Right atrium auricular region (tissue), 2 donors: ENCODE data around the gene HSPB9. TPM values are rescaled to one million over a fixed set of nuclear protein-coding genes. Genes with fewer than 3 reads are reported as not detected.
A peak's percentile ranks its signal among the peaks of the same experiment; 100 is the strongest.

Experiments
- DNase-seq: peaks from one replicate; pipeline ENCODE4 v3.0.0-alpha.2; 2019; ENCODE audit warnings: low spot score
- H3K27ac ChIP-seq, 2 donors: fragments of 200-600 bp; sonication (generic); 1 replicate in 1 of 2; 2 replicates in 1 of 2; pipeline ENCODE4 v1.5.1; 2016 to 2019
- H3K27me3 ChIP-seq, 2 donors: fragments of 200-600 bp; sonication (generic); one replicate each; pipeline versions ENCODE4 v1.5.1 to v1.6.0; 2017 to 2019
- H3K36me3 ChIP-seq: fragments of 200-600 bp; sonication (generic); one replicate; pipeline ENCODE4 v1.5.1; 2016
- H3K4me1 ChIP-seq, 2 donors: fragments of 200-600 bp; sonication (generic); one replicate each; pipeline versions ENCODE4 v1.5.1 to v1.6.0; 2017 to 2019
- H3K4me3 ChIP-seq, 2 donors: fragments of 200-600 bp; sonication (generic); 1 replicate in 1 of 2; 2 replicates in 1 of 2; pipeline ENCODE4 v1.5.1; 2017 to 2019; ENCODE audit warnings: mild to moderate bottlenecking in 1 of 2, moderate library complexity in 1 of 2
- H3K9me3 ChIP-seq, 2 donors: fragments of 200-600 bp; sonication (generic); one replicate each; pipeline ENCODE4 v1.5.1; 2019
- CTCF ChIP-seq, 2 donors: fragments of 200-600 bp; sonication (generic); IDR thresholded peaks; one replicate each; pipeline ENCODE4 v1.5.1; 2019; ENCODE audit warnings: antibody characterized with exemption in 2 of 2
- total RNA-seq, 2 donors: library from RNA; depleted of rRNA; stranded (reverse); fragments of >200 nt; gene quantifications; one replicate each; pipeline ENCODE4 v1.1.0, GENCODE V29; 2016

Gene HSPB9
- total RNA-seq, 2 donors from 2014 or later: not detected

DNA sequence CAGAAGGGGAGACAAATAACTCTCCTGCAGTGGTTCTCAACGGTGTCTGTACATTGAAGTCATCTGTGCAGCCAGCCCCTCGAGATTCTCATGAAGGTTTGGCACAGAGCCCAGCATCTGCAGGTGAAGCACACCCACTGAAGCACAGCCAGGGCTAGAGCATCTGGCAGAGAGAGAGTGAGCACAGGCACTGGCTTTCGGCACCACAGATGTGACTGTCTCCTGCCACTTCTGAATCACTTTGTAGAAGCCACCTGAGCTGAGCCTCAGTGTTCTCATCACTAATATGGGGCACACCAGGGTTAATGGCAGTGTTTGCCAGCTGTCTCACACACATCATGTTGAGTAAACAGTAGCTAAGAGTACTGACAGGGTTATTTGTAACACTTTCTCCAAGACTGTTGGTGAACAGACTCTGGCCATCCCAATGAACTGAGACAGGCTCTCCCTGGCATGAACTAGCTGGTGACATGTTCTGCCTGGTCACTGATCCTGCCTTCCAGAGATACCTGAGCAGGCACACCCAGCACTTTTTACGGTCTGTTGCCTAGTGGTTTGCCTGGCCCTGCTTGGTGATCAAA is 10.9 kb downstream of the HSPB9 start:
- Histone ChIP-seq H3K27ac (peak overlapping the region; percentile 70 to 76), H3K27me3 (no peaks in the 10 kb centered on the region), H3K36me3 (peaks cover 19% of the 10 kb centered on the region), H3K4me3 (no peak overlapping the region), H3K9me3 (no peaks in the 10 kb centered on the region), H3K4me1 (peaks cover 3 to 95% of the 10 kb centered on the region in 2 donors)
- DNase-seq: no peak
- no peak for TF ChIP-seq CTCF (IDR thresholded peaks at IDR 0.05)

- H3K27ac ChIP-seq: peak overlapping the region; percentile 66 to 70
- no peaks in the 10 kb centered on the region for H3K27me3 ChIP-seq
- H3K36me3 ChIP-seq: peaks cover 3% of the 10 kb centered on the region
- H3K4me3 ChIP-seq: no peak overlapping the region
- no peak for TF ChIP-seq CTCF (IDR thresholded peaks at IDR 0.05)
- H3K4me1 ChIP-seq: peaks cover 3 to 95% of the 10 kb centered on the region in 2 donors
- DNase-seq: no peak
- H3K9me3 ChIP-seq: no peaks in the 10 kb centered on the region
Measured at GRCh38 chr17:42135151-42135550, 12.5 kb downstream of the HSPB9 start.

- H3K9me3 ChIP-seq: no peaks in the 10 kb centered on the region
- H3K27me3 ChIP-seq: no peaks in the 10 kb centered on the region
- H3K36me3 ChIP-seq: no peaks in the 10 kb centered on the region
- H3K4me3 ChIP-seq: peak overlapping the region; percentile 2 to 30
- peaks cover 3 to 92% of the 10 kb centered on the region in 2 donors for H3K4me1 ChIP-seq
- H3K27ac ChIP-seq: peak overlapping the region; percentile 66 to 70
- DNase-seq: peak; percentile 78
- no peak for TF ChIP-seq CTCF (IDR thresholded peaks at IDR 0.05)
Measured at GRCh38 chr17:42135664-42136653, 13.4 kb downstream of the HSPB9 start.

DNA sequence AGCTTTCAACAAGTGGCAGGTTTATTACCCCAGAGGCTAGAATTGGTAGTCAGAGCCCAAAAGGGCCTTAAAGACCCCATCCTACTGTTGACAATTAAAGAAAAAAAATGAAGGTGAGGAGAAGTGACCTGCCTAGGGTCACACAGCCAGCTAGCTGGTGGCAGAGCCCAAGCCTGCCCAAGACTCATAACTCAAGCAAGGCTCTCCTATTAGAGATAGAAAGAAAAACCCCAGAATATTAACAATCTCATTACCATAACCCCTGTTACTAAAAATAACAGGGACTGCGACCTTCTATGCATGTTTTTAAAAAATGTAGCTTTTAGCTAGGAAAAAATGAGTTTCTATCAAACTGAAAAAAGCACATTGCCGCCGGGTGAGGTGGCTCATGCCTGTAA is 14.0 kb downstream of the HSPB9 start:
- H3K4me3 ChIP-seq: peak overlapping the region; percentile 2 to 30
- peaks cover 3 to 92% of the 10 kb centered on the region in 2 donors for H3K4me1 ChIP-seq

More for the DNA sequence above, 14.0 kb downstream of the HSPB9 start:
- Histone ChIP-seq H3K27me3 (no peaks in the 10 kb centered on the region), H3K27ac (peak overlapping the region; percentile 66 to 70), H3K9me3 (no peaks in the 10 kb centered on the region), H3K36me3 (no peaks in the 10 kb centered on the region)
- TF ChIP-seq CTCF (IDR thresholded peaks at IDR 0.05): no peak
- DNase-seq: no peak
